Activated naive CD4-positive, alpha-beta T cell treated with anti-CD3 and anti-CD28 coated beads, Interleukin-2, amount 50 U/mL, for 24 hours (primary cell): ENCODE data around the gene ZNF837.
"Not testable (repeated sequence)": the region's sequence is repeated elsewhere in the genome, so short reads cannot be mapped to it uniquely, and the experiment has no call there.

Experiments used
- H3K27ac Mint-ChIP-seq: one replicate; pipeline ENCODE4 v1.8.0; 2021; ENCODE audit warnings: mild to moderate bottlenecking, mixed read lengths
- H3K27me3 Mint-ChIP-seq: one replicate; pipeline ENCODE4 v1.8.0; 2021; ENCODE audit warnings: mixed read lengths
- H3K36me3 Mint-ChIP-seq: one replicate; pipeline ENCODE4 v1.8.0; 2021; ENCODE audit warnings: mixed read lengths
- H3K4me1 Mint-ChIP-seq: one replicate; pipeline ENCODE4 v1.8.0; 2021; ENCODE audit warnings: mixed read lengths
- H3K4me3 Mint-ChIP-seq: one replicate; pipeline ENCODE4 v1.8.0; 2021; ENCODE audit warnings: mild to moderate bottlenecking, mixed read lengths
- H3K9me3 Mint-ChIP-seq: one replicate; pipeline ENCODE4 v1.8.0; 2021; ENCODE audit warnings: mixed read lengths

The ZNF837 gene

DNA sequence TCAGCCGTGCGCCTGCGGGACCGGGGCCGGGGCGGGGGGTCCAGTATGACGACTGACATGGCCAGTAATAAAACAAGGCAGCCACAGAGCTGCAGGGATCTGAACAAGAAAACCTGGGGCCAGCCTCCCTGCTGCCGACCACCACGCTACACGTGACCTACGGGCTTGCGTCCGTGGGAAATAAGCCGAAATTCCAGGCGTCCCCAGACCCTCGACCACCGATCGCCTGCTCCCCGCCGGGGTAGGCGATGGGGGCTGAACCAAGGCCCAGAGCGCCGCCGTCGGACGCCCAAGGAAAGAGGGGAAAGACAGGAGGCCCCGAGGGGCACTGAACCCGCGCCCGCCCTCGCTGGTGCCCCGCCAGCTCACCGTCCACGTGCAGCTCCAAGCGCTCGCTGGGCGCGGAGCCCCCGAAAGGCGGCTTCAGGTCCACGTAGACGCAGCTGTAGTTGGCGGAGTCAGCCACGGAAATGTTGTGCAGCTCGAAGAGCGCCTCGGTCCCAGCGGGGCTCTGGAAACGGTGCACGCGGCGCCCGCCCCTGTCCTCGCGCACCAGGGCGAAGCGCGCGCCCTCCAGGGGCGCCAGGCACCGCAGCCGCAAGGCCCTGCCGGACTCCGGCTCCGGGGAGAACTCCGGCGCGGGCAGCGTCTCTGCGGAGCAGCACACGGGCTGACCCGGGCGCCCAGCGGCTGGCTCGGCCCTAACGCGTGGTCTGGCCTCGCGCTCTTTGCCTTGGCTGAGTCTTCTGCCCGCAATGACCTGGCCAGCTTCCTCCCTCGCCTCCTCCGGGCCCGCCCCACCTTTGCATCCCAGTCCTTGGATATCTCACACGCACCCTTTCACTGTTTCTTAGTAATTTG is 30.6 kb downstream of the ZNF837 start:
- Mint-ChIP-seq H3K27ac (no peak overlapping the region), H3K36me3 (peaks cover 4% of the 10 kb centered on the region), H3K9me3 (no peaks in the 10 kb centered on the region), H3K27me3 (peaks cover 2% of the 10 kb centered on the region), H3K4me3 (no peak overlapping the region), H3K4me1 (peaks cover 21% of the 10 kb centered on the region)

GRCh38 chr19:58349590-58349989 is 31.2 kb downstream of the ZNF837 start:
- Mint-ChIP-seq H3K4me3 (no peak overlapping the region), H3K4me1 (peaks cover 17% of the 10 kb centered on the region), H3K9me3 (no peaks in the 10 kb centered on the region), H3K27ac (no peak overlapping the region), H3K36me3 (peaks cover 4% of the 10 kb centered on the region), H3K27me3 (peaks cover 3% of the 10 kb centered on the region)

DNA sequence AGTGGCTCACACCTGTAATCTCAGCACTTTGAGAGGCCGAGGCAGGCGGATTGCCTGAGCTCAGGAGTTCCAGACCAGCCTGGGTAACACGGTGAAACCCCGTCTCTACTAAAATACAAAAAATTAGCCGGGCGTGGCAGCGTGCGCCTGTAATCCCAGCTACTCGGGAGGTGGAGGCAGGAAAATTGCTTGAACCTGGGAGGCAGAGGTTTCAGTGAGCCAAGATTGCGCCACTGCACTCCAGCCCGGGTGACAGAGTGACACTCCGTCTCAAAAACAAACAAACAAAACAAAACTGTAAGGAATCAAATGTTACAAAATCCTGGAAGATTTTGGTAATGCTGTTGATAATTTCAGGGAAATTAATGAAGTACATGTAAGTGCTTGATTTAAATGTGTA is 32.8 kb downstream of the ZNF837 start:
- Mint-ChIP-seq H3K4me1 (peaks cover 17% of the 10 kb centered on the region), H3K4me3 (peak overlapping the region; percentile 91)
- not testable (repeated sequence) for H3K27ac Mint-ChIP-seq, H3K36me3 Mint-ChIP-seq, H3K9me3 Mint-ChIP-seq, H3K27me3 Mint-ChIP-seq

DNA sequence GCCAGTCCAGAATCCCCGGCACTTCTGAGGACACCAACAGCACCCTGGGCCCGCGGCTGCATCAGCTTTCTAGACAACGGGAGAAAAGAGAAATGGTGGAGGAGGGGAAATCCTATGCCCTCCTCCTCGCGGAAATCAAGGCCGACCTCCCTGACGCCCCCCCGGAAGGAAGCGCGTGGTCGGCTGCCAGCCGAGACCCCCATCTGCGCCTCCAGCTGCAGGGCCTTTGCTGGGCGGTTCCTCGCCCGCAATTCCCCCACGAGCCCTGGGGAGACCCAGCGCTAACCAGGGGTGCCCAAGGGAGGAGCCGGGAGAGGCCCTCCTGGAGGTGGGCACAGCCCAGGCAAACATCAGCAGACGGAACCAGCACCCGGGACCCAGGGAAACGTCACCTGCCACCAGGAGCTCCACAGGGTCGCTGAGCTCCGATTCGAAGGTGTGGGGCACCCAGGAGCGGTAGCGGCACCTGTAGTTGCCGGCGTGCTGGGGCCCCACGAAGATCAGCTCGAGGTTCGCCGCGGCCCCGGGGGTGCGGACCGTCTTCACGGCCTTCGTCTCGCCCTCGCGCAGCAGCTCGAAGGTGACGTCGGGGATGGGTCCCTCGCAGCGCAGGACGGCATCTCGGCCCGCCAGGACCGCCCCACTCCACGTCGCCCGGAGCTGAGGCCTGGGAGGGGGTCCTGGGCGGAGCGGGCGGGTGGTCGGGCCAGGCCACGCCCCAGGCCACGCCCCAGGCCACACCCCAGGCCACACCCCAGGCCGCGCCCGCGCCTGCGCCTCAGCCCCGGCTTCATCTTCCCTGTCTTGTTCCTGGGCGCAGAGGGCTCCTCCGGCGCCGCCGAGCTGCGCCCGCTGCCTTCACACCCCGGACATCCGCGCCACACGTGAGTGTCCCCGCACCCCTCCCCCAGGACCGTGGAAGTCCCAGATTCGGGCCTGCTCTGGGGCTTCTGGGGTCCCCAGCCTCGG is 33.6 kb downstream of the ZNF837 start:
- H3K27me3 Mint-ChIP-seq = peaks cover 4% of the 10 kb centered on the region
- no peak overlapping the region for H3K27ac Mint-ChIP-seq
- no peaks in the 10 kb centered on the region for H3K9me3 Mint-ChIP-seq
- peaks cover 4% of the 10 kb centered on the region for H3K36me3 Mint-ChIP-seq
- peak overlapping the region; percentile 91 for H3K4me3 Mint-ChIP-seq
- peaks cover 17% of the 10 kb centered on the region for H3K4me1 Mint-ChIP-seq

- Mint-ChIP-seq H3K4me1 (peaks cover 17% of the 10 kb centered on the region), H3K27ac (peak overlapping the region; percentile 6), H3K9me3 (no peaks in the 10 kb centered on the region), H3K4me3 (peak overlapping the region; percentile 80), H3K36me3 (peaks cover 9% of the 10 kb centered on the region), H3K27me3 (peaks cover 4% of the 10 kb centered on the region)
These were observed 35.3 kb downstream of the ZNF837 start for GRCh38 chr19:58345558-58345957.

DNA sequence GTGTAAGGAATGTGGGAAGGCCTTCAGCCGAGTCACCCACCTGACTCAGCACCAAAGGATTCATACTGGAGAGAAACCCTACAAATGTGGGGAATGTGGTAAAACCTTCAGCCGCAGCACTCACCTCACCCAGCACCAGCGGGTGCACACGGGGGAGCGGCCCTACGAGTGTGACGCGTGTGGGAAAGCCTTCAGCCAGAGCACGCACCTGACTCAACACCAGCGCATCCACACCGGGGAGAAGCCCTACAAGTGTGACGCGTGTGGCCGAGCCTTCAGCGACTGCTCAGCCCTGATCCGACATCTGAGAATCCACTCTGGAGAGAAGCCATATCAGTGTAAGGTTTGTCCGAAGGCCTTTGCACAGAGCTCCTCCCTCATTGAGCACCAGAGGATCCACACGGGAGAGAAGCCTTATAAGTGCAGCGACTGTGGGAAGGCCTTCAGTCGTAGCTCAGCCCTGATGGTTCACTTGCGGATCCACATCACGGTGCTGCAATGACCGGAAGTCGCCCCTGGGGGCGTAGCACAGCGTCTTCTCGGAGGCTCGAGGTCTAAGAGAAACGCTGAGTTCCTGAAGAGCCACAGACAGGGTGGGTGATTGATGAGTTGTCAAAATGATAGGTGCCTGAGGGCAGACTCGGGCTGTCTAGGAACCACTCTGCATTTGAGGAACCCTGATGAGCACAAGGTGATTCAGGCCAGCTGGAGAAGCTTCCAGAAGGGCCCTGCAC is 41.8 kb downstream of the ZNF837 start:
- Mint-ChIP-seq H3K36me3 (peaks cover 15% of the 10 kb centered on the region), H3K9me3 (no peaks in the 10 kb centered on the region), H3K4me1 (no peaks in the 10 kb centered on the region), H3K27ac (no peak overlapping the region), H3K27me3 (peaks cover 1% of the 10 kb centered on the region), H3K4me3 (no peak overlapping the region)

GRCh38 chr19:58338336-58338735 is 42.5 kb downstream of the ZNF837 start:
- Mint-ChIP-seq H3K36me3 (peaks cover 15% of the 10 kb centered on the region), H3K4me3 (no peak overlapping the region), H3K27ac (no peak overlapping the region), H3K27me3 (no peaks in the 10 kb centered on the region), H3K4me1 (no peaks in the 10 kb centered on the region), H3K9me3 (no peaks in the 10 kb centered on the region)

GRCh38 chr19:58336820-58337219 is 44.0 kb downstream of the ZNF837 start:
- no peaks in the 10 kb centered on the region for H3K27me3 Mint-ChIP-seq
- H3K27ac Mint-ChIP-seq = no peak overlapping the region
- H3K36me3 Mint-ChIP-seq = peaks cover 17% of the 10 kb centered on the region
- H3K4me1 Mint-ChIP-seq = no peaks in the 10 kb centered on the region
- no peaks in the 10 kb centered on the region for H3K9me3 Mint-ChIP-seq
- H3K4me3 Mint-ChIP-seq = no peak overlapping the region

DNA sequence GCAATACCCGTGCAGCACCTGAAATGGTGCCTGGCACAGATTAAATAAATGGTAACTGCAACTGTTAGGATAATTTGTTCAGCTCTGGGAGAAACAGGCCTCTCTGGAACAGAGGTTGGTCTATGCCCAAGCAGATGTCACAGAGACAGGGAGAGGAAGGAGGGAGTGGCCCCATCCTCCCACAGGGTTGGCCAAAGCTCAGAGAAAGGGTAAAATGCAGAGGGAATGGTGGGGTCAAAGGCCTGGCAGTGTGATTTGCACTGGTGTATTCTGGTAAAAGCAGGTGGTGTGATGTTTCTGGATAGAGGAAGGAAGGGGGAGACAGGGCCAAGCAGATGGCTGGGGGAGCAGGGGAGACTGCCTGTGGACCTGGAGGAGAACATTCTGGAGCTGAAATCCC is 44.6 kb downstream of the ZNF837 start:
- no peak overlapping the region for H3K27ac Mint-ChIP-seq
- H3K4me3 Mint-ChIP-seq = no peak overlapping the region
- peaks cover 16% of the 10 kb centered on the region for H3K36me3 Mint-ChIP-seq
- H3K9me3 Mint-ChIP-seq = no peaks in the 10 kb centered on the region
- no peaks in the 10 kb centered on the region for H3K4me1 Mint-ChIP-seq
- H3K27me3 Mint-ChIP-seq = no peaks in the 10 kb centered on the region

DNA sequence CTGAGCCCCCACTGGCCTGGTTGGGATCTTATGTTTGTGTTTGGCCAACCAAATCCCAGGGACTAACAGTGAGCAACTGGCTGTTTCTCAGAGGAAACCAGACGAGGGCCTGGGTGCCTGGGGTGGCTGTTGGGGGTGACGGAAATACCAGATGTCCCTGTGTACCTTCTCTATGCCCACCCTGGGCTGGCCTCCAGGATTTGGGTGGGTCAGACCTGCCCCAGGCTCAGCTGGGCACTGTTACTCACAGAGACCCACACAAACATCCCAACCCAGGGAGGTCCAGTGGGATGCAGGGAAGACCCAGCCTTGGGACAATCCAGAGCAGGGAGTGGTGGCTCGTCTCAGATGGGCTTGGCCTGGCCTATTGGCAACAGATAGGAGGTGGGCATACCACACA is 45.2 kb downstream of the ZNF837 start:
- Mint-ChIP-seq H3K4me1 (no peaks in the 10 kb centered on the region), H3K36me3 (peaks cover 13% of the 10 kb centered on the region), H3K9me3 (no peaks in the 10 kb centered on the region), H3K27me3 (no peaks in the 10 kb centered on the region), H3K4me3 (no peak overlapping the region), H3K27ac (no peak overlapping the region)

- Mint-ChIP-seq H3K27ac (no peak overlapping the region), H3K9me3 (no peaks in the 10 kb centered on the region), H3K36me3 (peaks cover 9% of the 10 kb centered on the region), H3K27me3 (no peaks in the 10 kb centered on the region), H3K4me3 (no peak overlapping the region), H3K4me1 (no peaks in the 10 kb centered on the region)
These were observed 46.1 kb downstream of the ZNF837 start for GRCh38 chr19:58334691-58335249.

DNA sequence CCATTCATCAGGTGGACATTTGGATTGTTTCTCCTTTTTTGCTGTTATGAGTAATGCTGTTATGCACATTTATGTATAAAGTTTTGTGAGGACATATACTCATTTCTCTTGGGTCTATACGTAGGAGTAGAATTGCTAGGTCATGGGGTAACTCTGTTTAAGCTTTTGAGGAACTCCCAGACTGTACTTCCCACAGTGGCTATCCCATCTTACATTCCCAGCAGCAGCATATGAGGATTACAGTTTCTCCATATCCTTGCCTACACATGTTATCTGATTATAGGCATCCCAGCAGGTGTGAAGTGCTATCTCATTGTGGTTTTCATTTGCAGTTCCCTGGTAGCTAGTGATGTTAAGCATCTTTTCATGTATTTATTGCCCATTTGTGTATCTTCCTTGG is 48.1 kb downstream of the ZNF837 start:
- Mint-ChIP-seq H3K27ac (no peak overlapping the region), H3K4me1 (no peaks in the 10 kb centered on the region), H3K36me3 (peaks cover 5% of the 10 kb centered on the region), H3K4me3 (no peak overlapping the region), H3K27me3 (no peaks in the 10 kb centered on the region), H3K9me3 (no peaks in the 10 kb centered on the region)

- H3K27ac Mint-ChIP-seq = no peak overlapping the region
- no peak overlapping the region for H3K4me3 Mint-ChIP-seq
- no peaks in the 10 kb centered on the region for H3K27me3 Mint-ChIP-seq
- peaks cover 3% of the 10 kb centered on the region for H3K36me3 Mint-ChIP-seq
- H3K4me1 Mint-ChIP-seq = no peaks in the 10 kb centered on the region
- no peaks in the 10 kb centered on the region for H3K9me3 Mint-ChIP-seq
These were observed 50.4 kb downstream of the ZNF837 start for GRCh38 chr19:58330458-58330857.

- H3K27me3 Mint-ChIP-seq = no peaks in the 10 kb centered on the region
- no peaks in the 10 kb centered on the region for H3K9me3 Mint-ChIP-seq
- H3K36me3 Mint-ChIP-seq = peaks cover 2% of the 10 kb centered on the region
- no peak overlapping the region for H3K4me3 Mint-ChIP-seq
- no peak overlapping the region for H3K27ac Mint-ChIP-seq
- H3K4me1 Mint-ChIP-seq = no peaks in the 10 kb centered on the region
These were observed 51.8 kb downstream of the ZNF837 start for GRCh38 chr19:58328999-58329398.
